ENCODE measurements around the gene TTLL9.

DNA sequence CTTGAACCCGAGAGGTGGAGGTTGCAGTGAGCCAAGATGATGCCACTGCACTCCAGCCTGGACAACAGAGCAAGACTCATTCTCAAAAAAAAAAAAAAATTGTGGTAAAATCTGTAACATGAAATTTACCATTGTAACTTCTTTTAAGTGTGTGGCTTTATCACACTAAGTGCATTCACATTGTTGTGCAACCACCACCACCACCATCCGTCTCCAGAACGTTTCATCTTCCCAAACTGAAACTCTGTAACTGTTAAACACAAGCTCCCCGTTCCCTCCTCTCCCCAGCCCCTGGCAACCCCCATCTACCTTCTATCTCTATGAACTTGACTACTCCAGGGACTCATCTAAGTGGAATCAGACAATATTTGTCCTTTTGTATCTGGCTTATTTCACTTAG lies 51.7 kb downstream of the TTLL9 start:
- TF ChIP-seq POLR2A (IDR thresholded peaks at IDR 0.05) (no peak), EP300 (IDR thresholded peaks at IDR 0.05) (no peak)
- TF ChIP-seq, protein P1, sequence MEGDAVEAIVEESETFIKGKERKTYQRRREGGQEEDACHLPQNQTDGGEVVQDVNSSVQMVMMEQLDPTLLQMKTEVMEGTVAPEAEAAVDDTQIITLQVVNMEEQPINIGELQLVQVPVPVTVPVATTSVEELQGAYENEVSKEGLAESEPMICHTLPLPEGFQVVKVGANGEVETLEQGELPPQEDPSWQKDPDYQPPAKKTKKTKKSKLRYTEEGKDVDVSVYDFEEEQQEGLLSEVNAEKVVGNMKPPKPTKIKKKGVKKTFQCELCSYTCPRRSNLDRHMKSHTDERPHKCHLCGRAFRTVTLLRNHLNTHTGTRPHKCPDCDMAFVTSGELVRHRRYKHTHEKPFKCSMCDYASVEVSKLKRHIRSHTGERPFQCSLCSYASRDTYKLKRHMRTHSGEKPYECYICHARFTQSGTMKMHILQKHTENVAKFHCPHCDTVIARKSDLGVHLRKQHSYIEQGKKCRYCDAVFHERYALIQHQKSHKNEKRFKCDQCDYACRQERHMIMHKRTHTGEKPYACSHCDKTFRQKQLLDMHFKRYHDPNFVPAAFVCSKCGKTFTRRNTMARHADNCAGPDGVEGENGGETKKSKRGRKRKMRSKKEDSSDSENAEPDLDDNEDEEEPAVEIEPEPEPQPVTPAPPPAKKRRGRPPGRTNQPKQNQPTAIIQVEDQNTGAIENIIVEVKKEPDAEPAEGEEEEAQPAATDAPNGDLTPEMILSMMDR (IDR thresholded peaks at IDR 0.05) = no peak
